ENCODE data around the gene TRAF5. TPM values are rescaled to one million over a fixed set of nuclear protein-coding genes. Genes with fewer than 3 reads are reported as not detected.

TRAF5 gene
- total RNA-seq, 1 donor from 2014 or later = 1.6 TPM

- TF ChIP-seq CTCF (IDR thresholded peaks at IDR 0.05; ENCODE audit: insufficient read depth, low read length, severe bottlenecking) = no peak
- peaks cover 5% of the 10 kb centered on the region for H3K36me3 ChIP-seq (ENCODE audit: control insufficient read depth, insufficient read depth, low read length)
- no peak for FAIRE-seq
Measured at GRCh38 chr1:211285196-211285595, 41.4 kb upstream of the TRAF5 start.

GRCh38 chr1:211287218-211287617, 39.4 kb upstream of the TRAF5 start:
- H3K36me3 ChIP-seq (ENCODE audit: control insufficient read depth, insufficient read depth, low read length) = peaks cover 5% of the 10 kb centered on the region
- no peak for TF ChIP-seq CTCF (IDR thresholded peaks at IDR 0.05; ENCODE audit: insufficient read depth, low read length, severe bottlenecking)
- H3K4me3 ChIP-seq (ENCODE audit: low read depth, low read length) = no peak overlapping the region
- no peaks in the 10 kb centered on the region for H3K27me3 ChIP-seq (ENCODE audit: control insufficient read depth, insufficient read depth, low read length)
- no peak for DNase-seq (ENCODE audit: low read depth)
- FAIRE-seq = no peak

More at GRCh38 chr1:211285196-211285595, 41.4 kb upstream of the TRAF5 start:
- H3K4me3 ChIP-seq (ENCODE audit: low read depth, low read length) = no peak overlapping the region
- DNase-seq (ENCODE audit: low read depth) = no peak
- H3K27me3 ChIP-seq (ENCODE audit: control insufficient read depth, insufficient read depth, low read length) = no peaks in the 10 kb centered on the region

GRCh38 chr1:211292411-211292810, 34.2 kb upstream of the TRAF5 start:
- FAIRE-seq = no peak
- no peaks in the 10 kb centered on the region for H3K27me3 ChIP-seq (ENCODE audit: control insufficient read depth, insufficient read depth, low read length)
- TF ChIP-seq CTCF (IDR thresholded peaks at IDR 0.05; ENCODE audit: insufficient read depth, low read length, severe bottlenecking) = no peak
- no peak for DNase-seq (ENCODE audit: low read depth)
- H3K36me3 ChIP-seq (ENCODE audit: control insufficient read depth, insufficient read depth, low read length) = peaks cover 8% of the 10 kb centered on the region
- H3K4me3 ChIP-seq (ENCODE audit: low read depth, low read length) = no peak overlapping the region

- Histone ChIP-seq H3K27me3 (ENCODE audit: control insufficient read depth, insufficient read depth, low read length) (no peaks in the 10 kb centered on the region), H3K4me3 (ENCODE audit: low read depth, low read length) (no peak overlapping the region), H3K36me3 (ENCODE audit: control insufficient read depth, insufficient read depth, low read length) (peaks cover 3% of the 10 kb centered on the region)
- DNase-seq (ENCODE audit: low read depth) (no peak), FAIRE-seq (no peak)
- TF ChIP-seq CTCF (IDR thresholded peaks at IDR 0.05; ENCODE audit: insufficient read depth, low read length, severe bottlenecking) = no peak
Measured at GRCh38 chr1:211296396-211296795, 30.2 kb upstream of the TRAF5 start.

GRCh38 chr1:211305044-211305443, 21.6 kb upstream of the TRAF5 start:
- peak; percentile 37 for DNase-seq (ENCODE audit: low read depth)
- Histone ChIP-seq H3K27me3 (ENCODE audit: control insufficient read depth, insufficient read depth, low read length) (no peaks in the 10 kb centered on the region), H3K36me3 (ENCODE audit: control insufficient read depth, insufficient read depth, low read length) (peaks cover 2% of the 10 kb centered on the region), H3K4me3 (ENCODE audit: low read depth, low read length) (no peak overlapping the region)
- no peak for FAIRE-seq
- no peak for TF ChIP-seq CTCF (IDR thresholded peaks at IDR 0.05; ENCODE audit: insufficient read depth, low read length, severe bottlenecking)

- H3K4me3 ChIP-seq (ENCODE audit: low read depth, low read length) = no peak overlapping the region
- DNase-seq (ENCODE audit: low read depth) (no peak), FAIRE-seq (no peak)
- H3K27me3 ChIP-seq (ENCODE audit: control insufficient read depth, insufficient read depth, low read length) = no peaks in the 10 kb centered on the region
- TF ChIP-seq CTCF (IDR thresholded peaks at IDR 0.05; ENCODE audit: insufficient read depth, low read length, severe bottlenecking) = no peak
- H3K36me3 ChIP-seq (ENCODE audit: control insufficient read depth, insufficient read depth, low read length) = peaks cover 4% of the 10 kb centered on the region
Measured at GRCh38 chr1:211309617-211310016, 17.0 kb upstream of the TRAF5 start.
